IMR-90 (cell line): ENCODE measurements around the gene ALLC. TPM values are rescaled to one million over a fixed set of nuclear protein-coding genes. Genes with fewer than 3 reads are reported as not detected.

Source experiments
- ATAC-seq: fragments of 200-7000 bp; cut with Tn5 transposase; 2 replicates; pipeline ENCODE4 v1.9.1; 2020; ENCODE audit warnings: low read depth, mild to moderate bottlenecking, moderate library complexity
- BruUV-seq: library from RNA; stranded (reverse); fragments of 400-500 nt; replicated peaks from 2 replicates; lab custom pipeline; 2021; lab: Mats Ljungman, UMichigan
- CTCF ChIA-PET: fragments of 300-600 bp; formaldehyde crosslinking; extraction: SDS; loops from one replicate; lab custom pipeline; 2021; ENCODE audit warnings: antibody characterized with exemption; lab: Yijun Ruan, JAX
- POLR2A ChIA-PET: fragments of 300-600 bp; sonication (Branson Sonifier 250); formaldehyde crosslinking; loops from one replicate; lab custom pipeline; 2022; ENCODE audit warnings: antibody characterized with exemption; ENCODE audit not compliant: unreplicated experiment; lab: Charles Lee
- DNase-seq: peaks from one replicate; pipeline ENCODE4 v3.0.0; 2013
- H2AFZ ChIP-seq: replicated peaks from 2 replicates; pipeline ENCODE3; 2013; ENCODE audit warnings: low read length, mild to moderate bottlenecking; ENCODE audit not compliant: poor library complexity
- H2AK5ac ChIP-seq: 2 replicates; pipeline ENCODE4 v1.6.1; 2013; ENCODE audit warnings: low read depth, low read length, inconsistent platforms
- H2AK9ac ChIP-seq: replicated peaks from 2 replicates; pipeline ENCODE3; 2013; ENCODE audit warnings: mild to moderate bottlenecking, low read depth, low read length, moderate library complexity; ENCODE audit not compliant: poor library complexity
- H2BK120ac ChIP-seq: 2 replicates; pipeline ENCODE4 v1.6.1; 2013; ENCODE audit warnings: low read depth, low read length, inconsistent platforms
- H2BK15ac ChIP-seq: 3 replicates; pipeline ENCODE4 v1.6.1; 2013; ENCODE audit warnings: low read depth, low read length, inconsistent platforms
- H2BK20ac ChIP-seq: 2 replicates; pipeline ENCODE4 v1.6.1; 2013; ENCODE audit warnings: low read depth, mild to moderate bottlenecking, inconsistent platforms, low read length, moderate library complexity
- H2BK5ac ChIP-seq: 2 replicates; pipeline ENCODE4 v1.6.1; 2013; ENCODE audit warnings: mild to moderate bottlenecking, low read depth, low read length, inconsistent platforms; ENCODE audit not compliant: poor library complexity, severe bottlenecking
- H3K14ac ChIP-seq: replicated peaks from 2 replicates; pipeline ENCODE4 v1.6.1; 2013; ENCODE audit warnings: low read depth, low read length, inconsistent platforms
- H3K18ac ChIP-seq: 2 replicates; pipeline ENCODE4 v1.6.1; 2013; ENCODE audit warnings: low read depth, low read length, control low read depth
- H3K23ac ChIP-seq: 2 replicates; pipeline ENCODE4 v1.6.1; 2013; ENCODE audit warnings: low read depth, low read length, inconsistent platforms
- H3K27ac ChIP-seq: 2 replicates; pipeline ENCODE4 v1.5.1; 2013; ENCODE audit warnings: mild to moderate bottlenecking, control low read depth, low read length; ENCODE audit not compliant: insufficient read depth
- H3K27me3 ChIP-seq: 2 replicates; pipeline ENCODE4 v1.6.1; 2013; ENCODE audit warnings: low read length; ENCODE audit not compliant: control insufficient read depth, insufficient read depth
- H3K36me3 ChIP-seq: 2 replicates; pipeline ENCODE4 v1.6.1; 2013; ENCODE audit warnings: low read length, mixed read lengths; ENCODE audit not compliant: control insufficient read depth, insufficient read depth
- H3K4ac ChIP-seq: 2 replicates; pipeline ENCODE4 v1.6.1; 2013; ENCODE audit warnings: low read depth, low read length, inconsistent platforms
- H3K4me1 ChIP-seq: 2 replicates; pipeline ENCODE4 v1.6.1; 2013; ENCODE audit warnings: low read length, mixed read lengths; ENCODE audit not compliant: control insufficient read depth, insufficient read depth
- H3K4me2 ChIP-seq: 2 replicates; pipeline ENCODE4 v1.6.1; 2013; ENCODE audit warnings: low read depth, mild to moderate bottlenecking, control low read depth, low read length, moderate library complexity
- H3K4me3 ChIP-seq: 2 replicates; pipeline ENCODE4 v1.5.1; 2013; ENCODE audit warnings: low read depth, mild to moderate bottlenecking, control low read depth, low read length, moderate library complexity; ENCODE audit not compliant: insufficient read depth
- H3K56ac ChIP-seq: 2 replicates; pipeline ENCODE4 v1.6.1; 2013; ENCODE audit warnings: low read length, inconsistent platforms; ENCODE audit not compliant: insufficient read depth; ENCODE audit errors: extremely low read depth
- H3K79me1 ChIP-seq, 2 experiments: 2 replicates each; pipeline ENCODE4 v1.6.1; 2013; ENCODE audit warnings: low read length in 2 of 2, inconsistent platforms in 1 of 2, low read depth in 1 of 2
- H3K9ac ChIP-seq: 2 replicates; pipeline ENCODE4 v1.6.1; 2013; ENCODE audit warnings: low read depth, low read length, control low read depth
- H3K9me1 ChIP-seq: 2 replicates; pipeline ENCODE4 v1.6.1; 2013; ENCODE audit warnings: low read length, inconsistent platforms; ENCODE audit not compliant: insufficient read depth
- H3K9me3 ChIP-seq: 2 replicates; pipeline ENCODE4 v1.6.1; 2013; ENCODE audit warnings: low read length; ENCODE audit not compliant: control insufficient read depth, insufficient read depth
- H4K20me1 ChIP-seq: 2 replicates; pipeline ENCODE4 v1.6.1; 2013; ENCODE audit warnings: low read length, inconsistent platforms; ENCODE audit not compliant: insufficient read depth
- H4K5ac ChIP-seq: 2 replicates; pipeline ENCODE4 v1.6.1; 2013; ENCODE audit warnings: mild to moderate bottlenecking, low read depth, low read length, control low read depth
- H4K8ac ChIP-seq, 2 experiments: 2 replicates each; pipeline ENCODE4 v1.6.1; 2013; ENCODE audit warnings: low read depth in 2 of 2, low read length in 2 of 2, control low read depth in 1 of 2, inconsistent platforms in 1 of 2
- H4K91ac ChIP-seq: 2 replicates; pipeline ENCODE4 v1.6.1; 2013; ENCODE audit warnings: low read depth, low read length, inconsistent platforms; ENCODE audit not compliant: insufficient read depth
- BHLHE40 ChIP-seq: fragments of 150-350 bp; IDR thresholded peaks from 2 replicates; pipeline ENCODE4 v1.6.1; 2016; ENCODE audit warnings: mild to moderate bottlenecking, low read depth, low read length
- CTCF ChIP-seq: conservative IDR thresholded peaks from 2 replicates; pipeline ENCODE4 v1.5.1; 2012; ENCODE audit warnings: mild to moderate bottlenecking, low read depth, low read length, improper control_type of control experiment
- MAZ ChIP-seq: IDR thresholded peaks from 2 replicates; pipeline ENCODE4 v1.6.1; 2012; ENCODE audit warnings: low read depth, mild to moderate bottlenecking, low read length, improper control_type of control experiment, moderate library complexity, borderline replicate concordance
- RCOR1 ChIP-seq: IDR thresholded peaks from 2 replicates; pipeline ENCODE4 v1.6.1; 2012; ENCODE audit warnings: mild to moderate bottlenecking, low read length, improper control_type of control experiment; ENCODE audit not compliant: insufficient replicate concordance
- RFX5 ChIP-seq: IDR thresholded peaks from 2 replicates; pipeline ENCODE4 v1.8.0; 2012; ENCODE audit warnings: low read depth, mild to moderate bottlenecking, low read length, moderate library complexity
- WGBS, 2 experiments: methylation state at CpG; one replicate each; pipeline versions ENCODE4 v1.1.5 to v1.1.7; 2013; ENCODE audit warnings: missing lambda C conversion rate in 2 of 2; ENCODE audit not compliant: insufficient read length in 1 of 2; ENCODE audit errors: extremely low coverage in 2 of 2; 5-methylcytosine and 5-hydroxymethylcytosine counted together
- dilution Hi-C: fragments of 300-500 bp; cut with HindIII; formaldehyde crosslinking; loops from one replicate; pipeline ENCODE4 v1.14.3; 2018; ENCODE audit warnings: low sequenced_read_pairs; ENCODE audit not compliant: unreplicated experiment
- in situ Hi-C: fragments of 300-500 bp; cut with MboI; formaldehyde crosslinking; loops from 3 replicates; pipeline ENCODE4 v1.14.3; 2019; ENCODE audit warnings: low sequenced_read_pairs, inconsistent platforms, mixed read lengths
- intact Hi-C: fragments of 100-400 bp; cut with micrococcal nuclease; formaldehyde crosslinking; loops from 2 replicates; pipeline ENCODE4 v1.10.0; 2022
- polyA plus RNA-seq, 3 experiments: library from polyadenylated mRNA; depleted of rRNA; stranded (reverse); fragments of >200 nt; gene quantifications; 2 replicates each; pipeline ENCODE4 v1.2.3, GENCODE V29; 2012; ENCODE audit warnings: low replicate concordance in 1 of 3
- total RNA-seq: library from RNA; depleted of rRNA; stranded (reverse); fragments of >200 nt; gene quantifications from 2 replicates; pipeline ENCODE4 v1.2.3, GENCODE V29; 2012

The ALLC gene
- total and polyA plus RNA-seq, 2 of the 4 experiments (the other 2 are of a cell fraction) = not detected

DNA sequence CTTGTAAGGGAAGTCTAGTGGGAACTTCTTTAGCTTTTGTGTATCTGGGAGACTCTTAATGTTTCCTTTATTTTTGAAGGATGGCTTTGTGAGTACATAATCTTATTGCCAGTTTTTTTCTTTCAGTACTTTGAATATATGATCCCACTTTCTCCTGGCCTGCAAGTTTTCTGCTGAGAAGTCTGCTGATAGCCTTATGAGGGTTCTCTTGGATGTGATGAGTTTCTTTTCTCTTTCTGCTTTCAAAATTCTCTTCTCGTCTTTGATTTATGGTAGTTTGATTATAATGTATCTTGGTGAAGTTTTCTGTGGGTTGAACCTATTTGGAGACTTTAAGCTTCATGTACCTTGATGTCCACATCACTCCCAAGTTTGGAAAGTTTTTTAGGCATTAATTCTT is 35.0 kb upstream of the ALLC start:
- intact Hi-C loops = no loop called here
- H3K56ac ChIP-seq = no peak overlapping the region
- H3K9ac ChIP-seq = no peak overlapping the region
- H3K9me3 ChIP-seq = peaks cover 3% of the 10 kb centered on the region; the same call in 1 of the 2 replicates
- peaks cover 13% of the 10 kb centered on the region; the same call in 1 of the 2 replicates for H3K4me1 ChIP-seq
- no peak overlapping the region for H2BK15ac ChIP-seq
- no peak overlapping the region for H3K27ac ChIP-seq
- no peak overlapping the region for H3K4ac ChIP-seq
- no peak overlapping the region for H2AFZ ChIP-seq
- H4K5ac ChIP-seq = no peak overlapping the region
- DNase-seq = no peak
- no peak overlapping the region for H3K14ac ChIP-seq
- H2BK120ac ChIP-seq = no peak overlapping the region
- no peak overlapping the region for H3K4me3 ChIP-seq
- no peak overlapping the region for H3K18ac ChIP-seq
- TF ChIP-seq RFX5 = no peak
- TF ChIP-seq RCOR1 = no peak
- no peak for TF ChIP-seq BHLHE40
- no peak for TF ChIP-seq CTCF
- TF ChIP-seq MAZ = no peak
- no peaks in the 10 kb centered on the region for H3K36me3 ChIP-seq
- H2BK20ac ChIP-seq = no peak overlapping the region
- in situ Hi-C loops = no loop called here
- ATAC-seq = no peak
- no peak overlapping the region for H2AK5ac ChIP-seq
- peaks cover 16% of the 10 kb centered on the region for H3K9me1 ChIP-seq
- H3K23ac ChIP-seq = no peak overlapping the region
- H2BK5ac ChIP-seq = no peak overlapping the region
- H4K8ac ChIP-seq = no peak overlapping the region
- CTCF ChIA-PET = no interaction called here
- no peaks in the 10 kb centered on the region for H3K27me3 ChIP-seq
- H4K91ac ChIP-seq = no peak overlapping the region
- H3K4me2 ChIP-seq = no peak overlapping the region
- no peaks in the 10 kb centered on the region; a peak in 1 of 4 replicates for H3K79me1 ChIP-seq
- dilution Hi-C loops = no loop called here
- H2AK9ac ChIP-seq = no peak overlapping the region
- no TSS peak for BruUV-seq
- no peaks in the 10 kb centered on the region for H4K20me1 ChIP-seq
- WGBS, 2 experiments = no CpG with 5 or more reads among the region's 1 CpG
- POLR2A ChIA-PET = no interaction called here
